Neural cell (in vitro differentiated cells): Measurements from ENCODE around the gene SLC4A9. TPM values are rescaled to one million over a fixed set of nuclear protein-coding genes. Genes with fewer than 3 reads are reported as not detected.

Experiments
- H2AFZ ChIP-seq: fragments of 200-600, 300-800 bp; sonication (generic), shearing (Covaris generic); 2 replicates; pipeline ENCODE4 v1.6.0; 2014; ENCODE audit warnings: low read depth, mild to moderate bottlenecking, antibody characterized with exemption, low read length, moderate library complexity
- H3F3A ChIP-seq: fragments of 200-600 bp; shearing (Covaris generic); 2 replicates; pipeline ENCODE4 v1.6.1; 2016; ENCODE audit warnings: mild to moderate bottlenecking, moderate library complexity, mixed read lengths, antibody characterized with exemption, low read length; ENCODE audit not compliant: insufficient read depth, poor library complexity, severe bottlenecking
- H3K27ac ChIP-seq: fragments of 200-600, 300-800 bp; sonication (generic), shearing (Covaris generic); 2 replicates; pipeline ENCODE4 v1.5.1; 2014; ENCODE audit warnings: mild to moderate bottlenecking, low read length, moderate library complexity
- H3K27me3 ChIP-seq: fragments of 300-800, 200-600 bp; sonication (generic), shearing (Covaris generic); 2 replicates; pipeline ENCODE4 v1.6.0; 2014; ENCODE audit warnings: mild to moderate bottlenecking, low read depth, low read length, moderate library complexity; ENCODE audit not compliant: insufficient read depth
- H3K36me3 ChIP-seq: fragments of 300-800, 200-600 bp; sonication (generic), shearing (Covaris generic); 2 replicates; pipeline ENCODE4 v1.5.1; 2014; ENCODE audit warnings: mild to moderate bottlenecking, antibody characterized with exemption, low read length, moderate library complexity; ENCODE audit not compliant: insufficient read depth
- H3K4me2 ChIP-seq: fragments of 300-800, 200-600 bp; sonication (generic), shearing (Covaris generic); 2 replicates; pipeline ENCODE4 v1.6.0; 2014; ENCODE audit warnings: mild to moderate bottlenecking, low read length
- H3K4me3 ChIP-seq: fragments of 300-800, 200-600 bp; sonication (generic), shearing (Covaris generic); 2 replicates; pipeline ENCODE4 v1.5.1; 2014; ENCODE audit warnings: mild to moderate bottlenecking, low read length, moderate library complexity
- H3K79me2 ChIP-seq: fragments of 200-600 bp; shearing (Covaris generic); replicated peaks from 2 replicates; pipeline ENCODE4 v1.6.0; 2014; ENCODE audit warnings: mild to moderate bottlenecking, low read length, moderate library complexity; ENCODE audit not compliant: insufficient read depth
- H3K9ac ChIP-seq: fragments of 300-800, 200-600 bp; sonication (generic), shearing (Covaris generic); 2 replicates; pipeline ENCODE4 v1.6.1; 2016; ENCODE audit warnings: mild to moderate bottlenecking, low read length, mixed read lengths
- H3K9me2 ChIP-seq: fragments of 200-600 bp; shearing (Covaris generic); 2 replicates; pipeline ENCODE4 v1.6.1; 2016; ENCODE audit warnings: mild to moderate bottlenecking, low read length, mixed read lengths; ENCODE audit not compliant: insufficient read depth
- H3K9me3 ChIP-seq: fragments of 200-600, 300-800 bp; sonication (generic), shearing (Covaris generic); 2 replicates; pipeline ENCODE4 v1.6.1; 2016; ENCODE audit warnings: mild to moderate bottlenecking, mixed run types, low read length, moderate library complexity, mixed read lengths
- H4K20me1 ChIP-seq: fragments of 200-600 bp; shearing (Covaris generic); 2 replicates; pipeline ENCODE4 v1.6.1; 2016; ENCODE audit warnings: mild to moderate bottlenecking, mixed run types; ENCODE audit not compliant: insufficient read depth
- CTCF ChIP-seq: fragments of 450-650 bp; IDR thresholded peaks from 2 replicates; pipeline ENCODE4 v1.5.1; 2014; ENCODE audit warnings: antibody characterized with exemption, mild to moderate bottlenecking, moderate library complexity; ENCODE audit not compliant: poor library complexity, severe bottlenecking
- EP300 ChIP-seq: fragments of 450-650 bp; conservative IDR thresholded peaks from 2 replicates; pipeline ENCODE4 v1.6.1; 2014; ENCODE audit warnings: antibody characterized with exemption, mild to moderate bottlenecking, moderate library complexity; ENCODE audit not compliant: poor library complexity, severe bottlenecking
- EZH2 ChIP-seq: fragments of 200-600, 300-800 bp; shearing (Covaris generic), sonication (generic); IDR thresholded peaks from 2 replicates; pipeline ENCODE4 v1.6.1; 2014; ENCODE audit warnings: antibody characterized with exemption, low read length, borderline replicate concordance, mild to moderate bottlenecking; ENCODE audit not compliant: insufficient read depth, poor library complexity, severe bottlenecking
- MXI1 ChIP-seq: fragments of 450-650 bp; conservative IDR thresholded peaks from 2 replicates; pipeline ENCODE4 v1.6.1; 2014; ENCODE audit warnings: antibody characterized with exemption, mild to moderate bottlenecking; ENCODE audit not compliant: poor library complexity, severe bottlenecking
- POLR2AphosphoS5 ChIP-seq: IDR thresholded peaks from 2 replicates; pipeline ENCODE4 v1.6.1; 2012
- RAD21 ChIP-seq: fragments of 450-650 bp; conservative IDR thresholded peaks from 2 replicates; pipeline ENCODE4 v1.6.1; 2014; ENCODE audit warnings: antibody characterized with exemption, mild to moderate bottlenecking, moderate library complexity
- REST ChIP-seq: IDR thresholded peaks from 2 replicates; pipeline ENCODE4 v1.6.1; 2012; ENCODE audit warnings: borderline replicate concordance
- SMC3 ChIP-seq: fragments of 450-650 bp; conservative IDR thresholded peaks from 2 replicates; pipeline ENCODE4 v1.6.1; 2014; ENCODE audit warnings: antibody characterized with exemption, mild to moderate bottlenecking, moderate library complexity; ENCODE audit not compliant: poor library complexity
- TAF1 ChIP-seq: IDR thresholded peaks from 2 replicates; pipeline ENCODE4 v1.6.1; 2012; ENCODE audit warnings: low read depth
- polyA plus RNA-seq: library from polyadenylated mRNA; depleted of rRNA; stranded (reverse); fragments of >200 nt; gene quantifications from 2 replicates; pipeline ENCODE4 v1.2.3, GENCODE V29; 2014

Gene SLC4A9
- polyA plus RNA-seq, 1 donor from 2014 or later = not detected

GRCh38 chr5:140367256-140368013 lies 7.4 kb downstream of the SLC4A9 start:
- no peak for TF ChIP-seq POLR2AphosphoS5
- TF ChIP-seq EZH2 = no peak
- no peak for TF ChIP-seq CTCF
- TF ChIP-seq TAF1 = no peak
- TF ChIP-seq REST = no peak
- TF ChIP-seq EP300 = no peak
- no peak for TF ChIP-seq MXI1
- no peak for TF ChIP-seq RAD21
- no peak for TF ChIP-seq SMC3
- Histone ChIP-seq H3K9me2 (no peaks in the 10 kb centered on the region), H3K36me3 (no peaks in the 10 kb centered on the region), H3K9ac (no peak overlapping the region), H3K4me3 (no peak overlapping the region), H2AFZ (no peak overlapping the region), H3F3A (no peaks in the 10 kb centered on the region), H3K79me2 (no peaks in the 10 kb centered on the region), H3K27ac (no peak overlapping the region), H3K9me3 (no peaks in the 10 kb centered on the region), H4K20me1 (no peaks in the 10 kb centered on the region), H3K4me2 (no peak overlapping the region), H3K27me3 (no peaks in the 10 kb centered on the region)

GRCh38 chr5:140371356-140372151 lies 11.6 kb downstream of the SLC4A9 start:
- no peaks in the 10 kb centered on the region for H3K9me2 ChIP-seq
- no peaks in the 10 kb centered on the region for H3K9me3 ChIP-seq
- H3K79me2 ChIP-seq = no peaks in the 10 kb centered on the region
- H4K20me1 ChIP-seq = no peaks in the 10 kb centered on the region
- no peak overlapping the region for H3K4me2 ChIP-seq
- H3F3A ChIP-seq = no peaks in the 10 kb centered on the region
- H3K27ac ChIP-seq = no peak overlapping the region
- H3K9ac ChIP-seq = no peak overlapping the region
- H3K4me3 ChIP-seq = no peak overlapping the region
- no peaks in the 10 kb centered on the region for H3K27me3 ChIP-seq
- no peak overlapping the region for H2AFZ ChIP-seq
- no peak for TF ChIP-seq POLR2AphosphoS5
- TF ChIP-seq REST = no peak
- TF ChIP-seq TAF1 = no peak
- H3K36me3 ChIP-seq = no peaks in the 10 kb centered on the region
